Measurements from ENCODE around the gene FAM168B. TPM values are rescaled to one million over a fixed set of nuclear protein-coding genes. Genes with fewer than 3 reads are reported as not detected.

The FAM168B gene
- total RNA-seq, 1 donor from 2014 or later, result 111 TPM

GRCh38 chr2:131056932-131057287 lies 36.4 kb downstream of the FAM168B start:
- H3K9me3 Mint-ChIP-seq (ENCODE audit: unreplicated experiment), result no peaks in the 10 kb centered on the region
- H3K27me3 Mint-ChIP-seq (ENCODE audit: unreplicated experiment), result no peaks in the 10 kb centered on the region
- peaks cover 25% of the 10 kb centered on the region for H3K4me1 Mint-ChIP-seq (ENCODE audit: unreplicated experiment)
- no peak for DNase-seq (ENCODE audit: extremely low spot score, unreplicated experiment)
- H3K27ac Mint-ChIP-seq (ENCODE audit: unreplicated experiment), result no peak overlapping the region
- H3K4me3 Mint-ChIP-seq (ENCODE audit: unreplicated experiment), result no peak overlapping the region
- peaks cover 29% of the 10 kb centered on the region for H3K36me3 Mint-ChIP-seq (ENCODE audit: unreplicated experiment)
- TF ChIP-seq, protein P1, sequence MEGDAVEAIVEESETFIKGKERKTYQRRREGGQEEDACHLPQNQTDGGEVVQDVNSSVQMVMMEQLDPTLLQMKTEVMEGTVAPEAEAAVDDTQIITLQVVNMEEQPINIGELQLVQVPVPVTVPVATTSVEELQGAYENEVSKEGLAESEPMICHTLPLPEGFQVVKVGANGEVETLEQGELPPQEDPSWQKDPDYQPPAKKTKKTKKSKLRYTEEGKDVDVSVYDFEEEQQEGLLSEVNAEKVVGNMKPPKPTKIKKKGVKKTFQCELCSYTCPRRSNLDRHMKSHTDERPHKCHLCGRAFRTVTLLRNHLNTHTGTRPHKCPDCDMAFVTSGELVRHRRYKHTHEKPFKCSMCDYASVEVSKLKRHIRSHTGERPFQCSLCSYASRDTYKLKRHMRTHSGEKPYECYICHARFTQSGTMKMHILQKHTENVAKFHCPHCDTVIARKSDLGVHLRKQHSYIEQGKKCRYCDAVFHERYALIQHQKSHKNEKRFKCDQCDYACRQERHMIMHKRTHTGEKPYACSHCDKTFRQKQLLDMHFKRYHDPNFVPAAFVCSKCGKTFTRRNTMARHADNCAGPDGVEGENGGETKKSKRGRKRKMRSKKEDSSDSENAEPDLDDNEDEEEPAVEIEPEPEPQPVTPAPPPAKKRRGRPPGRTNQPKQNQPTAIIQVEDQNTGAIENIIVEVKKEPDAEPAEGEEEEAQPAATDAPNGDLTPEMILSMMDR (IDR thresholded peaks at IDR 0.05), result no peak

- DNase-seq (ENCODE audit: extremely low spot score, unreplicated experiment), result no peak
- TF ChIP-seq, protein P1 (IDR thresholded peaks at IDR 0.05), result no peak
- Mint-ChIP-seq H3K4me1 (ENCODE audit: unreplicated experiment) (peaks cover 25% of the 10 kb centered on the region), H3K36me3 (ENCODE audit: unreplicated experiment) (peaks cover 35% of the 10 kb centered on the region), H3K27me3 (ENCODE audit: unreplicated experiment) (no peaks in the 10 kb centered on the region), H3K27ac (ENCODE audit: unreplicated experiment) (peak overlapping the region; percentile 40), H3K4me3 (ENCODE audit: unreplicated experiment) (peak overlapping the region; percentile 1), H3K9me3 (ENCODE audit: unreplicated experiment) (no peaks in the 10 kb centered on the region)
Measured at GRCh38 chr2:131056204-131056931, 36.9 kb downstream of the FAM168B start.

GRCh38 chr2:131055169-131056065 lies 37.8 kb downstream of the FAM168B start:
- no peaks in the 10 kb centered on the region for H3K27me3 Mint-ChIP-seq (ENCODE audit: unreplicated experiment)
- peaks cover 40% of the 10 kb centered on the region for H3K36me3 Mint-ChIP-seq (ENCODE audit: unreplicated experiment)
- H3K9me3 Mint-ChIP-seq (ENCODE audit: unreplicated experiment), result no peaks in the 10 kb centered on the region
- peak overlapping the region; percentile 40 for H3K27ac Mint-ChIP-seq (ENCODE audit: unreplicated experiment)
- H3K4me3 Mint-ChIP-seq (ENCODE audit: unreplicated experiment), result peak overlapping the region; percentile 1
- TF ChIP-seq, protein P1 (IDR thresholded peaks at IDR 0.05), result no peak
- DNase-seq (ENCODE audit: extremely low spot score, unreplicated experiment), result no peak
- H3K4me1 Mint-ChIP-seq (ENCODE audit: unreplicated experiment), result peaks cover 25% of the 10 kb centered on the region

DNA sequence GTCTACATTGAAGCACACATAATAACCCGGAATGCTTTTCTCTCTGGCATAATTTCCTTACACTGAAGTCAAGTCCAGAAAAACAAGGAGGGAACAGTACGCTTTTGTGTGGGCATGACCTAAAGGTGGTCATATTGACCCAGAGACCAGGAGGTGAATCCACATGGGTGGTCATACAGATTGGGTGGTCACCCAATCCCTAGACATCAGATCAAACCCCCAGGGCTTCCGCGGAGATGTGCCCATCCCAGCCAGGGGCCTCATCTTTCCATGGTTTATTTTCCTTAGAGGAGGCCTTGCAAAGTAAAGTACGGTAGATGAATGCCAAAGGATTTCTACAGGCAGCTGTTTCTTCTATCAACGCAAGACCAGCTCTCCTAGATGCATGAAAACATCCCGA lies 38.8 kb downstream of the FAM168B start:
- Mint-ChIP-seq H3K27me3 (ENCODE audit: unreplicated experiment) (no peaks in the 10 kb centered on the region), H3K4me1 (ENCODE audit: unreplicated experiment) (peaks cover 25% of the 10 kb centered on the region), H3K27ac (ENCODE audit: unreplicated experiment) (no peak overlapping the region), H3K4me3 (ENCODE audit: unreplicated experiment) (no peak overlapping the region), H3K9me3 (ENCODE audit: unreplicated experiment) (no peaks in the 10 kb centered on the region), H3K36me3 (ENCODE audit: unreplicated experiment) (peaks cover 48% of the 10 kb centered on the region)
- DNase-seq (ENCODE audit: extremely low spot score, unreplicated experiment), result no peak
- TF ChIP-seq, protein P1 (IDR thresholded peaks at IDR 0.05), result no peak

DNA sequence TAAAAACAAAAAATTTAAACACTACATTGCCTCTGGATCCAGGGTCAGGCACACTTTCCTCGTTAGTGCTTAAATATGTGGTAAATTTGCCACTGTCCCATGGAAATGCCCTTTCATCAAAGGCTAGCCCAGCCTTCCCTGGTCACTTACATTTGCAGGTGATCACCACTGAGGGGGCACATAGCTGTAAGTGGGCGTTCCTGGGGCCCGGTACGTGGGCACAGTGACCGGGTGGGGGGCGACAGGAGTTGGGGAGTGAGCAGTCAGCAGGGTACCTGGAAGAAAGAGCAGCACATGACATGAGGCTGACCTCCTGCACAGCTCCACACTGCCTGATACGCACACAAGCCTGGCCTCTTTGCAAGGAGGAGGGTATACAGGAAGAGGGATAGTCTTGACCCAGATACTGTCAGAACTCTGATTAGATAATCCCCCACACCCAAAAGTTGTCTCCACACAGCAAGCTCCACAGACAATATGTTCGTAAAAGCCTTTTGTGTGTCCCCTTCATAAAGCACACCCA lies 40.5 kb downstream of the FAM168B start:
- DNase-seq (ENCODE audit: extremely low spot score, unreplicated experiment), result no peak
- Mint-ChIP-seq H3K27me3 (ENCODE audit: unreplicated experiment) (no peaks in the 10 kb centered on the region), H3K9me3 (ENCODE audit: unreplicated experiment) (no peaks in the 10 kb centered on the region), H3K36me3 (ENCODE audit: unreplicated experiment) (peaks cover 58% of the 10 kb centered on the region), H3K4me1 (ENCODE audit: unreplicated experiment) (peaks cover 25% of the 10 kb centered on the region), H3K4me3 (ENCODE audit: unreplicated experiment) (no peak overlapping the region), H3K27ac (ENCODE audit: unreplicated experiment) (no peak overlapping the region)
- TF ChIP-seq, protein P1 (IDR thresholded peaks at IDR 0.05), result no peak

All from osteocyte (in vitro differentiated cells).